ENCODE data around the gene CDC16. TPM values are rescaled to one million over a fixed set of nuclear protein-coding genes. Genes with fewer than 3 reads are reported as not detected.

Gene CDC16
- total and polyA plus RNA-seq, 12 donors, result 29.2 to 162 (median 55.2) TPM

GRCh38 chr13:114284680-114285079 is 50.0 kb downstream of the CDC16 start:
- no peak for DNase-seq
- no peaks in the 10 kb centered on the region for H3K27me3 ChIP-seq
- H3K36me3 ChIP-seq (replicated peaks in 1 of 2), result peaks cover 0 to 31% of the 10 kb centered on the region in 2 donors
- WGBS, 4 donors, result 96 to 99% (median 97%) methylated on average over 8 of the region's 8 CpGs
- no peak overlapping the region for H3K27ac ChIP-seq
- H3K4me3 ChIP-seq, result no peak overlapping the region
- peaks cover 15 to 23% of the 10 kb centered on the region in 2 donors for H3K4me1 ChIP-seq (replicated peaks in 1 of 2)
- TF ChIP-seq CTCF (IDR thresholded peaks at IDR 0.05), result no peak
- TF ChIP-seq POLR2A (IDR thresholded peaks at IDR 0.05), result no peak
- H3K9me3 ChIP-seq (replicated peaks in 1 of 3), result no peaks in the 10 kb centered on the region
- intact Hi-C loops (cut with DNase I), result no loop called here

- TF ChIP-seq POLR2A (IDR thresholded peaks at IDR 0.05) (no peak), CTCF (IDR thresholded peaks at IDR 0.05) (no peak)
- no peaks in the 10 kb centered on the region for H3K27me3 ChIP-seq
Observed at GRCh38 chr13:114285166-114285808, 50.6 kb downstream of the CDC16 start.

GRCh38 chr13:114286808-114287207 is 52.1 kb downstream of the CDC16 start:
- Histone ChIP-seq H3K27me3 (no peaks in the 10 kb centered on the region), H3K36me3 (replicated peaks in 1 of 2) (peaks cover 0 to 34% of the 10 kb centered on the region in 2 donors), H3K9me3 (replicated peaks in 1 of 3) (no peaks in the 10 kb centered on the region), H3K4me1 (replicated peaks in 1 of 2) (peaks cover 7 to 12% of the 10 kb centered on the region in 2 donors), H3K27ac (no peak overlapping the region), H3K4me3 (no peak overlapping the region)
- DNase-seq, result no peak
- WGBS, 4 donors, result 89 to 95% (median 94%) methylated on average over 8 of the region's 8 CpGs
- intact Hi-C loops (cut with DNase I), result no loop called here
- TF ChIP-seq POLR2A (IDR thresholded peaks at IDR 0.05) (no peak), CTCF (IDR thresholded peaks at IDR 0.05) (no peak)

More at GRCh38 chr13:114285166-114285808, 50.6 kb downstream of the CDC16 start:
- Histone ChIP-seq H3K4me3 (no peak overlapping the region), H3K36me3 (replicated peaks in 1 of 2) (peaks cover 0 to 31% of the 10 kb centered on the region in 2 donors), H3K27ac (no peak overlapping the region), H3K4me1 (replicated peaks in 1 of 2) (peaks cover 13 to 17% of the 10 kb centered on the region in 2 donors), H3K9me3 (replicated peaks in 1 of 3) (no peaks in the 10 kb centered on the region)
- no peak for DNase-seq
- intact Hi-C loops (cut with DNase I), result no loop called here
- 87 to 90% (median 89%) methylated on average over 4 of the region's 4 CpGs for WGBS, 4 donors

- 91 to 96% (median 94%) methylated on average over 8 of the region's 8 CpGs for WGBS, 4 donors
- Histone ChIP-seq H3K9me3 (replicated peaks in 1 of 3) (no peaks in the 10 kb centered on the region), H3K27ac (no peak overlapping the region), H3K4me3 (no peak overlapping the region), H3K36me3 (replicated peaks in 1 of 2) (peaks cover 0 to 45% of the 10 kb centered on the region in 2 donors), H3K4me1 (replicated peaks in 1 of 2) (peaks cover under 1 to 5% of the 10 kb centered on the region in 2 donors), H3K27me3 (no peaks in the 10 kb centered on the region)
- intact Hi-C loops (cut with DNase I), result no loop called here
- no peak for TF ChIP-seq CTCF (IDR thresholded peaks at IDR 0.05)
- TF ChIP-seq POLR2A (IDR thresholded peaks at IDR 0.05), result no peak
- DNase-seq, result no peak
Observed at GRCh38 chr13:114288157-114288591, 53.5 kb downstream of the CDC16 start.

All from adrenal gland (tissue), 12 donors.